ENCODE results near the gene INSL6. TPM values are rescaled to one million over a fixed set of nuclear protein-coding genes. Genes with fewer than 3 reads are reported as not detected.

The INSL6 gene
- total and polyA plus RNA-seq, 2 donors (not counting 1 experiment from before 2014, with no cell fraction given), result not detected

DNA sequence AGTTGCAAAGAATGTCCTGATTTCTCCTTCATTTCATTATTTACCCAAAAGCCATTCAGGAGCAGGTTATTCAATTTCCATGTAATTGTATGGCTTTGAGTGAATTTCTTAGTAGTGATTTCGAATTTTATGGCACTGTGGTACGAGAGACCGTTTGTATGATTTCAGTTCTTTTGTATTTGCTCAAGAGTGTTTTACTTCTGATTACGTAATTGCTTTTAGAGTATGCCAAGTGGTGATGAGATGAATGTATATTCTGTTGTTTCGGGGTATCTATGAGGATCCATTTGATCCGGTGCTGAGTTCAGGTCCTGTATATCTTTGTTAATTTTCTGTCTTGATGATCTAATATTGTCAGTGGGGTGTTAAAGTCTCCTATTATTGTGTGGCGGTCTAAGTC is 41.2 kb downstream of the INSL6 start:
- no peaks in the 10 kb centered on the region for H3K4me1 ChIP-seq (ENCODE audit: control insufficient read depth in 2 of 2, insufficient read depth in 2 of 2, low read length in 2 of 2)
- intact Hi-C loops (cut with micrococcal nuclease), result no loop called here
- H3K36me3 ChIP-seq (replicated peaks in 1 of 2; ENCODE audit: control extremely low read depth in 1 of 2, control insufficient read depth in 1 of 2, extremely low read depth in 1 of 2, insufficient read depth in 2 of 2, low read length in 1 of 2), result peaks cover 0 to 6% of the 10 kb centered on the region in 2 experiments
- H3K27ac Mint-ChIP-seq, result no peak overlapping the region
- no peak overlapping the region for H3K4me2 ChIP-seq (replicated peaks; ENCODE audit: low read depth, low read length, poor library complexity, severe bottlenecking)
- no peaks in the 10 kb centered on the region for H3K27me3 Mint-ChIP-seq
- H3K9me3 ChIP-seq (ENCODE audit: control extremely low read depth in 1 of 3, control insufficient read depth in 2 of 3, insufficient read depth in 1 of 3, low read length in 2 of 3), result peaks cover 0 to 10% (median 0%) of the 10 kb centered on the region in 3 donors
- no peak overlapping the region for H3K4me3 ChIP-seq (ENCODE audit: control extremely low read depth in 1 of 5, extremely low read depth in 1 of 5, insufficient read depth in 1 of 5, low read depth in 2 of 5, low read length in 4 of 5)
- H3K27ac ChIP-seq (ENCODE audit: low read length in 2 of 2), result no peak overlapping the region
- peaks cover 8% of the 10 kb centered on the region for H3K9me3 Mint-ChIP-seq (ENCODE audit: insufficient read depth)
- no peaks in the 10 kb centered on the region for H4K20me1 ChIP-seq (ENCODE audit: control insufficient read depth, insufficient read depth, low read length, poor library complexity, severe bottlenecking)
- H3K4me1 Mint-ChIP-seq, result no peaks in the 10 kb centered on the region
- DNase-seq (no peak), ATAC-seq (ENCODE audit: low read depth) (no peak)
- no peaks in the 10 kb centered on the region for H3K27me3 ChIP-seq (replicated peaks in 1 of 4; ENCODE audit: control extremely low read depth in 1 of 4, control insufficient read depth in 3 of 4, insufficient read depth in 4 of 4, low read length in 3 of 4)
- no peak overlapping the region for H3K9ac ChIP-seq (ENCODE audit: low read length)
- TF ChIP-seq CTCF (IDR thresholded peaks at IDR 0.05), result no peak
- 100% methylated on average over 5 of the region's 7 CpGs for WGBS (ENCODE audit: insufficient coverage)
- H3K4me3 Mint-ChIP-seq, result no peak overlapping the region
- ChIA-PET POLR2A (no interaction called here), CTCF (no interaction called here)
- no peak overlapping the region for H2AFZ ChIP-seq (ENCODE audit: insufficient read depth, low read depth, low read length, poor library complexity, severe bottlenecking)
- H3K79me2 ChIP-seq (ENCODE audit: control insufficient read depth, insufficient read depth, low read length), result no peaks in the 10 kb centered on the region

DNA sequence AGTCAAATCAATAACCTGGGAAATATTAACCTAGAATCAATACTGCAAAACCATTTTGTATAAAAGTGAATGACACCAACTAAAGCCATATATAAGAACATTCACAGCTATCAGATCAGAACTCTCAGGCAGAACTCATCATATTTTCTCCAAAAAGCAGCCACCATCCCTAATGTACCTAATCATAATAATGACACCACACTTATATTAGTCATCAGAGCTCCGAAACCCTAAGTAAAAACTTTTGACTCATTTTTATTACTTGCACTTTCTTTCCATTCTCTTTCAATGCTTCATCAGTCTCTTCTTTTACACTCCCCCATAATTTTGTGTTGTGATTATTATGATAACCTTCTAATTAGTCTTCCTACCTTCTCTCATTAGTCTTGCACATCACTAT is 45.3 kb downstream of the INSL6 start:
- no peak overlapping the region for H3K4me3 Mint-ChIP-seq
- no peaks in the 10 kb centered on the region for H3K27me3 Mint-ChIP-seq
- ATAC-seq (ENCODE audit: low read depth) (no peak), DNase-seq (no peak)
- Histone ChIP-seq H3K9ac (ENCODE audit: low read length) (no peak overlapping the region), H3K79me2 (ENCODE audit: control insufficient read depth, insufficient read depth, low read length) (no peaks in the 10 kb centered on the region), H3K27ac (ENCODE audit: low read length in 2 of 2) (no peak overlapping the region), H4K20me1 (ENCODE audit: control insufficient read depth, insufficient read depth, low read length, poor library complexity, severe bottlenecking) (no peaks in the 10 kb centered on the region), H3K27me3 (replicated peaks in 1 of 4; ENCODE audit: control extremely low read depth in 1 of 4, control insufficient read depth in 3 of 4, insufficient read depth in 4 of 4, low read length in 3 of 4) (no peaks in the 10 kb centered on the region), H3K9me3 (ENCODE audit: control extremely low read depth in 1 of 3, control insufficient read depth in 2 of 3, insufficient read depth in 1 of 3, low read length in 2 of 3) (no peaks in the 10 kb centered on the region), H2AFZ (ENCODE audit: insufficient read depth, low read depth, low read length, poor library complexity, severe bottlenecking) (no peak overlapping the region), H3K4me2 (replicated peaks; ENCODE audit: low read depth, low read length, poor library complexity, severe bottlenecking) (no peak overlapping the region), H3K36me3 (replicated peaks in 1 of 2; ENCODE audit: control extremely low read depth in 1 of 2, control insufficient read depth in 1 of 2, extremely low read depth in 1 of 2, insufficient read depth in 2 of 2, low read length in 1 of 2) (no peaks in the 10 kb centered on the region), H3K4me3 (ENCODE audit: control extremely low read depth in 1 of 5, extremely low read depth in 1 of 5, insufficient read depth in 1 of 5, low read depth in 2 of 5, low read length in 4 of 5) (no peak overlapping the region), H3K4me1 (ENCODE audit: control insufficient read depth in 2 of 2, insufficient read depth in 2 of 2, low read length in 2 of 2) (no peaks in the 10 kb centered on the region)
- H3K4me1 Mint-ChIP-seq, result no peaks in the 10 kb centered on the region
- no peak overlapping the region for H3K27ac Mint-ChIP-seq
- ChIA-PET CTCF (no interaction called here), POLR2A (no interaction called here)
- intact Hi-C loops (cut with micrococcal nuclease), result no loop called here
- WGBS (ENCODE audit: insufficient coverage), result no CpG with 5 or more reads among the region's 1 CpG
- TF ChIP-seq EZH2 (IDR thresholded peaks at IDR 0.05; ENCODE audit: borderline replicate concordance, insufficient read depth, low read depth, low read length, poor library complexity, severe bottlenecking) (no peak), CTCF (IDR thresholded peaks at IDR 0.05) (no peak)
- peaks cover 10% of the 10 kb centered on the region for H3K9me3 Mint-ChIP-seq (ENCODE audit: insufficient read depth)

Measured in B cell (primary cell).